GM12878 (cell line): Measurements from ENCODE around the gene MTRF1L. TPM values are rescaled to one million over a fixed set of nuclear protein-coding genes. Genes with fewer than 3 reads are reported as not detected.

ENCODE experiments used
- ATAC-seq: fragments of 200-7000 bp; cut with Tn5 transposase; 3 replicates; pipeline ENCODE4 v1.9.1; 2020; ENCODE audit warnings: mild to moderate bottlenecking, moderate library complexity
- BruUV-seq: library from RNA; stranded (reverse); fragments of 400-500 nt; replicated peaks from 2 replicates; lab custom pipeline; 2021; lab: Mats Ljungman, UMichigan
- CTCF ChIA-PET: fragments of 300-600 bp; sonication (Branson Sonifier 250); formaldehyde crosslinking; extraction: SDS; loops from one replicate; lab custom pipeline; 2021; ENCODE audit warnings: inconsistent platforms; lab: Yijun Ruan, JAX
- POLR2A ChIA-PET: fragments of 350-600 bp; formaldehyde crosslinking; extraction: SDS; loops from one replicate; lab custom pipeline; 2021; ENCODE audit warnings: inconsistent platforms; lab: Charles Lee
- RAD21 ChIA-PET: fragments of 300-600 bp; sonication (Branson Sonifier 250); formaldehyde crosslinking; loops from one replicate; lab custom pipeline; 2023; ENCODE audit warnings: antibody characterized with exemption; ENCODE audit not compliant: unreplicated experiment; lab: Charles Lee
- SMC1A ChIA-PET: fragments of 300-600 bp; sonication (Branson Sonifier 250); formaldehyde crosslinking; loops from one replicate; lab custom pipeline; 2023; ENCODE audit not compliant: unreplicated experiment, uncharacterized antibody; lab: Charles Lee
- DNase-seq: peaks from one replicate; pipeline ENCODE4 v3.0.0-alpha.2; 2011; ENCODE audit warnings: low read depth, low spot score
- FAIRE-seq: peaks from 3 replicates; lab custom pipeline; 2011; peaks lifted over from hg19 to GRCh38; lab: Jason Lieb, UNC
- H2AFZ ChIP-seq: 2 replicates; pipeline ENCODE4 v1.6.0; 2011; ENCODE audit warnings: low read depth, low read length, control low read depth; ENCODE audit not compliant: control insufficient read depth
- H3K27ac ChIP-seq: 2 replicates; pipeline ENCODE4 v1.5.1; 2011; ENCODE audit warnings: control low read depth; ENCODE audit not compliant: control insufficient read depth, insufficient read depth
- H3K27me3 ChIP-seq, 2 experiments: replicated peaks in 1 of 2; 2 replicates each; pipeline versions ENCODE4 v1.6.0 to v1.6.1; 2011; ENCODE audit warnings: low read length in 1 of 2; ENCODE audit not compliant: control insufficient read depth in 2 of 2, insufficient read depth in 2 of 2
- H3K36me3 ChIP-seq, 2 experiments: 2 replicates each; pipeline ENCODE4 v1.5.1; 2011; ENCODE audit warnings: low read length in 1 of 2; ENCODE audit not compliant: control insufficient read depth in 2 of 2, insufficient read depth in 2 of 2
- H3K4me1 ChIP-seq: 2 replicates; pipeline ENCODE4 v1.6.1; 2011; ENCODE audit warnings: mild to moderate bottlenecking, low read length, moderate library complexity, mixed read lengths; ENCODE audit not compliant: control insufficient read depth, insufficient read depth
- H3K4me2 ChIP-seq: 2 replicates; pipeline ENCODE4 v1.6.0; 2011; ENCODE audit warnings: control low read depth; ENCODE audit not compliant: control insufficient read depth, insufficient read depth
- H3K4me3 ChIP-seq: fragments of 200-600 bp; sonication (generic); 2 replicates; pipeline ENCODE4 v1.5.1; 2016
- H3K79me2 ChIP-seq: 2 replicates; pipeline ENCODE4 v1.6.0; 2011; ENCODE audit warnings: low read length; ENCODE audit not compliant: control insufficient read depth, insufficient read depth
- H3K9ac ChIP-seq: 2 replicates; pipeline ENCODE4 v1.8.0; 2011; ENCODE audit warnings: low read length, control low read depth, mixed read lengths; ENCODE audit not compliant: control insufficient read depth, insufficient read depth
- H3K9me3 ChIP-seq: replicated peaks from 3 replicates; pipeline ENCODE4 v1.5.1; 2011; ENCODE audit warnings: mild to moderate bottlenecking, low read length; ENCODE audit not compliant: control insufficient read depth, insufficient read depth
- H4K20me1 ChIP-seq: 2 replicates; pipeline ENCODE4 v1.6.0; 2011; ENCODE audit not compliant: control insufficient read depth, insufficient read depth
- CBX3 ChIP-seq: fragments of 200-600 bp; sonication (generic); IDR thresholded peaks from 2 replicates; pipeline ENCODE4 v1.6.1; 2016; ENCODE audit warnings: low read depth, borderline replicate concordance
- CEBPZ ChIP-seq: fragments of 150-350 bp; IDR thresholded peaks from 2 replicates; pipeline ENCODE4 v1.6.1; 2016; ENCODE audit warnings: low read depth, low read length
- CREB1 ChIP-seq: IDR thresholded peaks from 2 replicates; pipeline ENCODE4 v1.6.1; 2012; ENCODE audit warnings: low read depth, mild to moderate bottlenecking, inconsistent platforms
- ESRRA ChIP-seq: IDR thresholded peaks from 2 replicates; pipeline ENCODE4 v1.6.1; 2012; ENCODE audit warnings: mild to moderate bottlenecking, low read length, improper control_type of control experiment
- ETV6 ChIP-seq, 2 experiments: fragments of 450-650 bp in 1 of 2; IDR thresholded peaks in 1 of 2; conservative IDR thresholded peaks in 1 of 2; 2 replicates each; pipeline ENCODE4 v1.6.1; 2014; ENCODE audit warnings: antibody characterized with exemption in 1 of 2, borderline replicate concordance in 1 of 2, low read depth in 1 of 2, mild to moderate bottlenecking in 1 of 2, moderate library complexity in 1 of 2
- IKZF1 ChIP-seq: fragments of 450-650 bp; conservative IDR thresholded peaks from 2 replicates; pipeline ENCODE4 v1.6.1; 2017; ENCODE audit warnings: antibody characterized with exemption, mild to moderate bottlenecking
- JUND ChIP-seq: IDR thresholded peaks from 2 replicates; pipeline ENCODE4 v1.6.1; 2012; ENCODE audit warnings: low read depth, mild to moderate bottlenecking, low read length, improper control_type of control experiment, moderate library complexity
- MXI1 ChIP-seq: fragments of 150-350 bp; IDR thresholded peaks from 2 replicates; pipeline ENCODE4 v1.6.1; 2011; ENCODE audit warnings: low read depth, mild to moderate bottlenecking, inconsistent platforms, low read length, improper control_type of control experiment
- NFYA ChIP-seq: IDR thresholded peaks from 2 replicates; pipeline ENCODE4 v1.6.1; 2011; ENCODE audit warnings: low read depth, mild to moderate bottlenecking, low read length, improper control_type of control experiment, borderline replicate concordance
- NKRF ChIP-seq: fragments of 450-650 bp; conservative IDR thresholded peaks from 2 replicates; pipeline ENCODE4 v1.6.1; 2017; ENCODE audit warnings: mild to moderate bottlenecking, moderate library complexity
- NR2C1 ChIP-seq: fragments of 450-650 bp; IDR thresholded peaks from 2 replicates; pipeline ENCODE4 v1.6.1; 2017; ENCODE audit warnings: antibody characterized with exemption, mild to moderate bottlenecking, moderate library complexity
- NR2F1 ChIP-seq: fragments of 450-650 bp; conservative IDR thresholded peaks from 2 replicates; pipeline ENCODE4 v1.6.1; 2017; ENCODE audit warnings: mild to moderate bottlenecking
- POLR2A ChIP-seq: IDR thresholded peaks from 2 replicates; pipeline ENCODE4 v1.6.1; 2011; ENCODE audit warnings: low read depth, mild to moderate bottlenecking, low read length
- RAD21 ChIP-seq: IDR thresholded peaks from 2 replicates; pipeline ENCODE4 v1.6.1; 2011; ENCODE audit warnings: mild to moderate bottlenecking, low read depth, low read length, moderate library complexity; ENCODE audit not compliant: insufficient read depth
- RELA ChIP-seq: fragments of 450-650 bp; IDR thresholded peaks from 2 replicates; pipeline ENCODE4 v1.8.0; 2014; ENCODE audit warnings: borderline replicate concordance; ENCODE audit not compliant: partially characterized antibody
- SKIL ChIP-seq: fragments of 450-650 bp; IDR thresholded peaks from 2 replicates; pipeline ENCODE4 v1.6.1; 2017; ENCODE audit warnings: mild to moderate bottlenecking, low read depth, inconsistent platforms; ENCODE audit not compliant: poor library complexity, severe bottlenecking
- SMARCA5 ChIP-seq: fragments of 450-650 bp; IDR thresholded peaks from 2 replicates; pipeline ENCODE4 v1.6.1; 2017; ENCODE audit warnings: mild to moderate bottlenecking
- TAF1 ChIP-seq: IDR thresholded peaks from 2 replicates; pipeline ENCODE4 v1.6.1; 2011; ENCODE audit warnings: mild to moderate bottlenecking, low read depth, low read length, borderline replicate concordance
- TCF7 ChIP-seq: IDR thresholded peaks from 2 replicates; pipeline ENCODE4 v1.6.1; 2014; ENCODE audit warnings: antibody characterized with exemption, borderline replicate concordance
- in situ Hi-C: fragments of 300-500 bp; cut with MboI; formaldehyde crosslinking; loops from 9 replicates; pipeline ENCODE4 v1.14.3; 2018; ENCODE audit warnings: mixed read lengths
- intact Hi-C: fragments of 100-400 bp; cut with micrococcal nuclease; formaldehyde crosslinking; loops from one replicate; pipeline ENCODE4 v1.14.2; 2022; ENCODE audit not compliant: unreplicated experiment
- polyA plus RNA-seq, 11 experiments: library from polyadenylated mRNA; depleted of rRNA in 4 of 11; unstranded in 6 of 11; stranded (reverse) in 5 of 11; fragments of >200 nt; fragmentation: Nextera tagmentation in 4 of 11; fragmentation: Illumina TruSeq in 1 of 11; extraction: Ambion mirVana in 4 of 11; extraction: Trizol in 1 of 11; gene quantifications; 1 replicate in 1 of 11; 2 replicates in 10 of 11; pipeline versions ENCODE4 v1.2.1 to v1.2.3, GENCODE V29; 2011 to 2016; ENCODE audit warnings: inconsistent platforms in 2 of 11, missing spikeins in 2 of 11, low read depth in 1 of 11
- total RNA-seq, 4 experiments: library from RNA; depleted of rRNA in 3 of 4; stranded (reverse); fragments of >200 nt in 3 of 4; fragmentation: Illumina TruSeq in 1 of 4; extraction: Trizol in 1 of 4; gene quantifications; 2 replicates each; pipeline versions ENCODE4 v1.2.1 to v1.2.3, GENCODE V29; 2013 to 2021

The MTRF1L gene
- total and polyA plus RNA-seq, 10 of the 15 experiments (the other 5 are each of a cell fraction or from before 2014, with no cell fraction given), result 5.1 to 21.6 (median 16.1) TPM

GRCh38 chr6:152941746-152942145 lies 60.8 kb downstream of the MTRF1L start:
- ChIA-PET SMC1A (no interaction called here), CTCF (interaction anchor here (3.3 kb wide), 1 partner anchor 12 kb away, joined by 9 read pairs; no protein-coding TSS in a partner anchor), POLR2A (no interaction called here), RAD21 (no interaction called here)
- Histone ChIP-seq H3K27ac (no peak overlapping the region), H3K4me3 (no peak overlapping the region), H3K4me1 (no peaks in the 10 kb centered on the region), H3K79me2 (no peaks in the 10 kb centered on the region), H3K9me3 (no peaks in the 10 kb centered on the region), H3K9ac (no peak overlapping the region), H2AFZ (no peak overlapping the region), H3K27me3 (no peaks in the 10 kb centered on the region), H3K36me3 (no peaks in the 10 kb centered on the region), H4K20me1 (no peaks in the 10 kb centered on the region; the same call in 1 of the 2 replicates)
- no TSS peak for BruUV-seq
- in situ Hi-C loops, result no loop called here
- DNase-seq, result no peak
- no peak for FAIRE-seq
- ATAC-seq, result no peak
- TF ChIP-seq CREB1 (no peak), IKZF1 (no peak), RELA (no peak), NR2C1 (no peak), CBX3 (no peak), NFYA (no peak), ESRRA (no peak), SKIL (no peak), ETV6 (conservative IDR thresholded peaks at IDR 0.05 in 1 of 2, IDR thresholded peaks at IDR 0.05 in 1 of 2; ENCODE audit: borderline replicate concordance in 1 of 2, low read depth in 1 of 2) (no peak), JUND (no peak), SMARCA5 (no peak), MXI1 (no peak), NR2F1 (no peak), RAD21 (no peak), NKRF (no peak), TCF7 (no peak), TAF1 (no peak), POLR2A (no peak), CEBPZ (no peak)
- TF ChIP-seq, all 136 proteins: peak for 0
- no peak overlapping the region for H3K4me2 ChIP-seq
- intact Hi-C loops, result no loop called here
